Suprapubic skin (tissue), 4 donors: Measurements from ENCODE around the gene IQSEC3.
"Not testable (repeated sequence)": the region's sequence is repeated elsewhere in the genome, so short reads cannot be mapped to it uniquely, and the experiment has no call there.

Source experiments
- CTCF ChIP-seq, 2 donors: fragments of 200-600 bp in 1 of 2; fragments of 450-650 bp in 1 of 2; sonication (generic) in 1 of 2; IDR thresholded peaks; one replicate each; pipeline ENCODE4 v1.5.1; 2016 to 2019; ENCODE audit warnings: antibody characterized with exemption in 2 of 2, mild to moderate bottlenecking in 1 of 2, moderate library complexity in 1 of 2
- POLR2A ChIP-seq, 2 donors: fragments of 450-650 bp; IDR thresholded peaks; one replicate each; pipeline ENCODE4 v1.6.1; 2017; ENCODE audit warnings: antibody characterized with exemption in 2 of 2, mild to moderate bottlenecking in 2 of 2, moderate library complexity in 2 of 2
- POLR2AphosphoS5 ChIP-seq, 3 donors: sonication (generic); formaldehyde crosslinking; IDR thresholded peaks; one replicate each; pipeline ENCODE4 v1.6.1; 2017; ENCODE audit warnings: antibody characterized with exemption in 3 of 3

DNA sequence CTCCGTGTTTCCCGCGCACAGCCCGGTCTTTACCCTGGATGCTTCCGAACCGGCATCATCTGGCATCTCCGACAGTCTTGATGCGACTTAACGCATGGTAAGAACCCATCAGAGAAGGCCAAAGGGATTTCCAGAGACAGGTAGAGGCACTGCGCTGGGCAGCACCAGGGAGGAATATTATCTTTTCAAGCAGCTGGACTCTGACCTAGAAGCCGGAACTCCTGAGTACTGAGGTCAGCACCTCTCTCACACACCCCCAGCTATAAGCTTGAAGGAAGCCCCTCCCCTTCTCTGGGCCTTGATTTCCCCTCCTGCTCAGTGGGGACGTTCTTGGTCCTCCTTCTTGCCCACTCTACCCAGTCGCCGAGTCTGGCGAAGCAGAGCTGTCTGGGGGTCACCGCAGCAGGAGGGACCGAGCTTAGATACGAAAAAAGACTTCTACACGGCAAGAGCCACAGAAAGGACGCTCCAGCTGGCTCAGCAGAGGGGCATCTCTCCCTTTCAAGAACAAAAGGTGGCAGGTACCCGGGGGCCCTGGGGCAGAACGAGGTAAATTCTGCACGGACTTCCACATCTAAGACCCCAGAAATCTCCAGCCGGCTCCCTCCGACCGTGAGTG lies 10.6 kb downstream of the IQSEC3 start:
- TF ChIP-seq POLR2AphosphoS5, CTCF, POLR2A (IDR thresholded peaks at IDR 0.05): not testable (repeated sequence)
